GM13976 (cell line): Measurements from ENCODE around the gene GHRHR.
A peak's percentile ranks its signal among the peaks of the same experiment; 100 is the strongest.

ENCODE experiments used
- DNase-seq: peaks from one replicate; pipeline ENCODE4 v3.0.0; 2012; ENCODE audit warnings: low spot score
- CTCF ChIP-seq: IDR thresholded peaks from 2 replicates; pipeline ENCODE4 v1.5.1; 2012; ENCODE audit warnings: borderline replicate concordance, mild to moderate bottlenecking; ENCODE audit not compliant: insufficient read depth; ENCODE audit errors: extremely low read depth, missing control alignments, control extremely low read depth
- in situ Hi-C: fragments of 300-500 bp; cut with MboI; formaldehyde crosslinking; loops from one replicate; pipeline ENCODE4 v1.12.0; 2022; ENCODE audit warnings: low sequenced_read_pairs, mixed read lengths, inconsistent platforms; ENCODE audit not compliant: unreplicated experiment

GHRHR gene

DNA sequence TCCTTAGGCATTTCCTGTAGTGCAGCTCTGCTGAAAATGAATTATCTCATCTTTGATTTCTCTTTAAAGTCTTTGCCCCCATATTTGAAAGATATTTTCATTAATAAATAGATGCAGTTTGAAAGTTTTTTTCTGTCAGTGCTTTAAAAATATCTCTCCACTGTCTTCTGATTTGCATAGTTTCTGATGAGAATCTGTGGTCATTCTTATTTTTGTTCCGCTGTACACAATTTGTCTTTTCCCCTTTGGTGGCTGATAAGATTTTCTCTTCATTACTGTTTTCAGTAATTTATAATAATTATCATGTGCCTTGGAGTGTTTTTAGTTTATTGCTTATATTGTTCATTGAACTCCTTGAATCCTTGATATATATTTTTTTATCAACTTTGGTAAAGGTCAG is 7.0 kb upstream of the GHRHR start:
- TF ChIP-seq CTCF, result no peak
- in situ Hi-C loops, result no loop called here
- DNase-seq, result no peak

GRCh38 chr7:30965372-30965771 is 1.6 kb downstream of the GHRHR start:
- no peak for TF ChIP-seq CTCF
- in situ Hi-C loops, result no loop called here
- DNase-seq, result no peak

DNA sequence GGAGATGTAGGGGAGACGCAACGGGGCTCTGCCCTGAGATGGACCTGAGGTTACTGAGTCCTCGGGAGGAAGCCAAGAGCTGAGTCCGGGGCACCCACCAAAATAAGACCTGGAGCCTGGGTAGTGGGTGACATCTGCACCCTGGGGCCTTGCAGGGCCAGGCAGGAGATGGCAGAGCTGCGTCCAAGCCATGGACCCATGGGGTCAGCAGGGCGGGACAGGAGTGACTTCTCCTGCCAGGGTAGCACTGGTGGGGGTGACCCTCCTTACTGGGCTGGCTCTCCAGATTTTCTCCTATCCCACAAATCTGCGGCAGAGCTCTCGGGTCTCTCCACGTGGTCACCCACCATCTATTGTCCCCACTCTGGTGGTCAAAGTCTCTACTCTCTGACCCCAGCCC is 2.1 kb downstream of the GHRHR start:
- DNase-seq, result no peak
- in situ Hi-C loops, result no loop called here
- TF ChIP-seq CTCF, result no peak

GRCh38 chr7:30968294-30968693 is 4.5 kb downstream of the GHRHR start:
- in situ Hi-C loops, result no loop called here
- peak; percentile 24 for DNase-seq
- no peak for TF ChIP-seq CTCF

- peak; percentile 11 for DNase-seq
- in situ Hi-C loops, result no loop called here
- TF ChIP-seq CTCF, result no peak
Measured at GRCh38 chr7:30968747-30969603, 5.2 kb downstream of the GHRHR start.

DNA sequence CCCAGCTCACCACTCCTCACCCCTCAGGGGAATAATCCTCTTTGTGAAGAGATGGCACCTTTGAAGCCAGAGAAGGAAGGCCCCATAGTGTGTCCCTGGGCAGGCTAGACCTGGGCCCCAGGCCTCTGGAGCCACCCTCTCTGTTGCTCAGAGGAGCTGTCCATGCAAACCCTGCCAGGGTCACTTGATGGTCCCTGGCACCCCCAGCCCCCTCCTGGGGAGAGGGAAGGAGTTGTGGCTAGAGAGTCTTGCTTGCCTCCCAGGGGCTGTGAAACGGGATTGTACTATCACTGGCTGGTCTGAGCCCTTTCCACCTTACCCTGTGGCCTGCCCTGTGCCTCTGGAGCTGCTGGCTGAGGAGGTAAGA is 5.8 kb downstream of the GHRHR start:
- in situ Hi-C loops, result no loop called here
- no peak for DNase-seq
- no peak for TF ChIP-seq CTCF
